Measurements from ENCODE around the gene PALLD. TPM values are rescaled to one million over a fixed set of nuclear protein-coding genes. Genes with fewer than 3 reads are reported as not detected.

The PALLD gene
- total RNA-seq, 1 experiment from 2014 or later: 26.7 TPM

DNA sequence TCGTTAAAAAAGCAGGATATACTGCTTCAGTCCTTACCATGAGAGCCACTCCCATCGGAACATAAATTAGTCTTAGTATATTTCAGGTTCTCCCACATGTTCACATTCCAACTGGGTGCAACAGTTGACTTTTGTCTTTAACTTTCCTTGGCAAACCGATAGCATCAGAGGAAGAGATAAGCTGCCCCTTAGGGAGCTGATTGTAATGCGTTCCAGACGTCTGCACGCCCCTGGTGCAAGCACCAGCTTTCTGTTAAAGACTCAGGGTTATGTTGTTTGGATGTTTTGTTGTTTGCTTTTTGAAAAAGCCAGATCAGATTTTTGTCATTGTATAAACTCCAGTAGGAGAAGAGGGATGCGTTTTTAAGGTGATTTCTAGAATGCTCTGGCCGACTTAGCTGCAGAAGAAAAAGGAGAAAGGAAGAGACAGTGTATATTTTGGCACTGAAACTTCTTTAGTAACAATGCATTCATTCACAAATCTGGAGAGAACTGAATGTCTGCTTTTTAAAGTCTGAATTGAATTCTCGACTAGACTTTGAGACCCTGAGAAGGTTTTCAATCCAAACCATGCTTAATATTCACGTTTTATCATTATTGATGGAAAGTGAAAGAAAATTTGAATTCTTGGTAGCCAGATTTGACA is 352.3 kb downstream of the PALLD start:
- H3K9ac ChIP-seq (ENCODE audit: low read length): no peak overlapping the region
- no peaks in the 10 kb centered on the region for H4K20me1 ChIP-seq (ENCODE audit: low read length)
- H3K4me1 ChIP-seq (ENCODE audit: insufficient read depth, low read length): no peaks in the 10 kb centered on the region
- no peaks in the 10 kb centered on the region for H3K27me3 ChIP-seq (ENCODE audit: low read length)
- H3K9me2 ChIP-seq (replicated peaks; ENCODE audit: low read length): no peaks in the 10 kb centered on the region
- intact Hi-C loops (cut with micrococcal nuclease): no loop called here
- ChIA-PET CTCF (no interaction called here), POLR2A (ENCODE audit: unreplicated experiment) (interaction anchor here (0.6 kb wide), 1 partner anchor 26 kb away, joined by 3 read pairs; no protein-coding TSS in a partner anchor)
- no peak for DNase-seq
- no peak overlapping the region for H3K27ac ChIP-seq (ENCODE audit: low read length)
- no peaks in the 10 kb centered on the region for H3F3A ChIP-seq (ENCODE audit: low read length, unreplicated experiment)
- peaks cover under 1% of the 10 kb centered on the region; the same call in 1 of the 2 replicates for H3K36me3 ChIP-seq (ENCODE audit: low read depth, low read length)
- H2AFZ ChIP-seq (ENCODE audit: low read length): no peak overlapping the region
- TF ChIP-seq EZH2phosphoT487 (IDR thresholded peaks at IDR 0.05; ENCODE audit: borderline replicate concordance, low read length) (no peak), EZH2 (IDR thresholded peaks at IDR 0.05; ENCODE audit: low read length, unreplicated experiment) (no peak)
- TF ChIP-seq, protein P1, sequence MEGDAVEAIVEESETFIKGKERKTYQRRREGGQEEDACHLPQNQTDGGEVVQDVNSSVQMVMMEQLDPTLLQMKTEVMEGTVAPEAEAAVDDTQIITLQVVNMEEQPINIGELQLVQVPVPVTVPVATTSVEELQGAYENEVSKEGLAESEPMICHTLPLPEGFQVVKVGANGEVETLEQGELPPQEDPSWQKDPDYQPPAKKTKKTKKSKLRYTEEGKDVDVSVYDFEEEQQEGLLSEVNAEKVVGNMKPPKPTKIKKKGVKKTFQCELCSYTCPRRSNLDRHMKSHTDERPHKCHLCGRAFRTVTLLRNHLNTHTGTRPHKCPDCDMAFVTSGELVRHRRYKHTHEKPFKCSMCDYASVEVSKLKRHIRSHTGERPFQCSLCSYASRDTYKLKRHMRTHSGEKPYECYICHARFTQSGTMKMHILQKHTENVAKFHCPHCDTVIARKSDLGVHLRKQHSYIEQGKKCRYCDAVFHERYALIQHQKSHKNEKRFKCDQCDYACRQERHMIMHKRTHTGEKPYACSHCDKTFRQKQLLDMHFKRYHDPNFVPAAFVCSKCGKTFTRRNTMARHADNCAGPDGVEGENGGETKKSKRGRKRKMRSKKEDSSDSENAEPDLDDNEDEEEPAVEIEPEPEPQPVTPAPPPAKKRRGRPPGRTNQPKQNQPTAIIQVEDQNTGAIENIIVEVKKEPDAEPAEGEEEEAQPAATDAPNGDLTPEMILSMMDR (conservative IDR thresholded peaks at IDR 0.05; ENCODE audit: low read depth, low read length): no peak
- ATAC-seq: no peak
- H3K9me3 ChIP-seq (ENCODE audit: low read length): no peaks in the 10 kb centered on the region
- H3K4me2 ChIP-seq (ENCODE audit: low read length): no peak overlapping the region
- BruUV-seq (replicated peaks): no TSS peak
- no peak overlapping the region for H3K4me3 ChIP-seq (ENCODE audit: low read length)
- peaks cover 19% of the 10 kb centered on the region; the same call in 1 of the 2 replicates for H3K79me2 ChIP-seq (ENCODE audit: low read length)

DNA sequence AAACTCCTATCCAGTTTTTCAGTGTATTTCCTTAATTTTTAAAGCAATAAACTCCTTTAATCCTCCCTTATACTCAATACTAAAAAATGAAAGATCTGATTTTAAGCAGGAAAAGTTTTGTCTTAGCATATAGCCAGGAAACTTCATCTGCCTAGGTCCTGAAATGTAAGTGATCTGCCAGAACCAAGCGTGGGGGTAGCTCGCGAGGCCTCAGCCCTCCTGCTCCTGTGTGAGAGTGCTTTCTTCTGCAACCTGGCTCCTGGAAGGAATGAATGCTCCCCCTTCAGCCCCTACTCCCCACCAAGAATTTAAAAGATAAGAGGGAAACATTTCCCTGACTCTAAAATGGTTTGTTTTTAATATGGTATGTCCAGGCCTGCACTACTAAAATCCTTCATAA is 353.1 kb downstream of the PALLD start:
- ATAC-seq (no peak), DNase-seq (no peak)
- Histone ChIP-seq H3K36me3 (ENCODE audit: low read depth, low read length) (no peaks in the 10 kb centered on the region), H3K9ac (ENCODE audit: low read length) (no peak overlapping the region), H4K20me1 (ENCODE audit: low read length) (no peaks in the 10 kb centered on the region), H3K79me2 (ENCODE audit: low read length) (0 out of 2 replicates have a peak, but pooled peaks cover 17% of the 10 kb centered on the region), H2AFZ (ENCODE audit: low read length) (no peak overlapping the region), H3K4me2 (ENCODE audit: low read length) (no peak overlapping the region), H3K4me1 (ENCODE audit: insufficient read depth, low read length) (no peaks in the 10 kb centered on the region), H3K9me2 (replicated peaks; ENCODE audit: low read length) (no peaks in the 10 kb centered on the region), H3K9me3 (ENCODE audit: low read length) (no peaks in the 10 kb centered on the region), H3K27me3 (ENCODE audit: low read length) (no peaks in the 10 kb centered on the region), H3K4me3 (ENCODE audit: low read length) (no peak overlapping the region), H3K27ac (ENCODE audit: low read length) (no peak overlapping the region), H3F3A (ENCODE audit: low read length, unreplicated experiment) (no peaks in the 10 kb centered on the region)
- intact Hi-C loops (cut with micrococcal nuclease): no loop called here
- CTCF ChIA-PET: no interaction called here
- no TSS peak for BruUV-seq (replicated peaks)
- no peak for TF ChIP-seq EZH2 (IDR thresholded peaks at IDR 0.05; ENCODE audit: low read length, unreplicated experiment)
- no peak for TF ChIP-seq EZH2phosphoT487 (IDR thresholded peaks at IDR 0.05; ENCODE audit: borderline replicate concordance, low read length)
- TF ChIP-seq, protein P1 (conservative IDR thresholded peaks at IDR 0.05; ENCODE audit: low read depth, low read length): no peak
- POLR2A ChIA-PET (ENCODE audit: unreplicated experiment): no interaction called here

DNA sequence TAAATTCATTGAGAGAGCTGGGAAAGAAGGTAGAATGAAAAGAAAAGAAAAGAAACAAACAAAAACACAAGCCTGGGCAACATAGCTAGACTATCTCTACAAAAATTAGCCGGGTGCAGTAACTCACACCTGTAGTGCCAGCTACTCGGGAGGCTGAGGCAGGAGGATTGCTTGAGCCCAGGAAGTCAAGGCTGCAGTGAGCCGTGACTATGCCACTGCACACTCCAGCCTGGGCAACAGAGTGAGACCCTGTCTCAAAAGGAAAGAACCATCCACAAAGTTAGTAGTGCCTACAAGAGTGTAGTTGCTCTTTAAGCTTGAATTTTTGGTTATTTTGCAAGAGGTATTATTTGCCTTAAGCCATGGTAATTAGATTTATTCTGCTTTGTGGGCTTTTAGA is 355.5 kb downstream of the PALLD start:
- Histone ChIP-seq H3K27ac (ENCODE audit: low read length) (no peak overlapping the region), H3K4me3 (ENCODE audit: low read length) (no peak overlapping the region), H2AFZ (ENCODE audit: low read length) (no peak overlapping the region), H3K79me2 (ENCODE audit: low read length) (0 out of 2 replicates have a peak, but pooled peaks cover 18% of the 10 kb centered on the region), H3K4me2 (ENCODE audit: low read length) (no peak overlapping the region), H3F3A (ENCODE audit: low read length, unreplicated experiment) (no peaks in the 10 kb centered on the region), H3K9me2 (replicated peaks; ENCODE audit: low read length) (no peaks in the 10 kb centered on the region), H3K4me1 (ENCODE audit: insufficient read depth, low read length) (no peaks in the 10 kb centered on the region; the same call in 1 of the 2 replicates), H3K9me3 (ENCODE audit: low read length) (no peaks in the 10 kb centered on the region), H3K9ac (ENCODE audit: low read length) (no peak overlapping the region), H3K27me3 (ENCODE audit: low read length) (no peaks in the 10 kb centered on the region), H3K36me3 (ENCODE audit: low read depth, low read length) (no peaks in the 10 kb centered on the region), H4K20me1 (ENCODE audit: low read length) (no peaks in the 10 kb centered on the region)
- no peak for ATAC-seq
- intact Hi-C loops (cut with micrococcal nuclease): no loop called here
- no TSS peak for BruUV-seq (replicated peaks)
- ChIA-PET CTCF (no interaction called here), POLR2A (ENCODE audit: unreplicated experiment) (no interaction called here)
- no peak for DNase-seq
- TF ChIP-seq EZH2phosphoT487 (IDR thresholded peaks at IDR 0.05; ENCODE audit: borderline replicate concordance, low read length): no peak
- TF ChIP-seq, protein P1 (conservative IDR thresholded peaks at IDR 0.05; ENCODE audit: low read depth, low read length): no peak
- TF ChIP-seq EZH2 (IDR thresholded peaks at IDR 0.05; ENCODE audit: low read length, unreplicated experiment): no peak
